A549 (cell line): ENCODE measurements around the gene CTBP1.

Experiments used
- ESRRA ChIP-seq: fragments of 150-350 bp; IDR thresholded peaks from 2 replicates; pipeline ENCODE4 v1.6.1; 2014; ENCODE audit warnings: mild to moderate bottlenecking, low read length, borderline replicate concordance
- MAFK ChIP-seq: fragments of 450-650 bp; IDR thresholded peaks from 2 replicates; pipeline ENCODE4 v1.6.1; 2014; ENCODE audit not compliant: partially characterized antibody
- RAD21 ChIP-seq, 2 experiments: fragments of >200 bp in 1 of 2; sonication (Bioruptor Twin) in 1 of 2; formaldehyde crosslinking in 1 of 2; IDR thresholded peaks in 1 of 2; conservative IDR thresholded peaks in 1 of 2; 2 replicates in 1 of 2; 3 replicates in 1 of 2; pipeline ENCODE4 v1.6.1; 2012 to 2018; ENCODE audit warnings: inconsistent platforms in 1 of 2
- RFX5 ChIP-seq: fragments of 450-650 bp; IDR thresholded peaks from 2 replicates; pipeline ENCODE4 v1.7.1; 2014; ENCODE audit warnings: antibody characterized with exemption, mild to moderate bottlenecking, moderate library complexity
- RNF2 ChIP-seq: fragments of 200-600 bp; sonication (generic); IDR thresholded peaks from 2 replicates; pipeline ENCODE4 v1.6.1; 2016; ENCODE audit warnings: low read depth, mild to moderate bottlenecking, antibody characterized with exemption, moderate library complexity, borderline replicate concordance
- TF ChIP-seq, protein P1 (sequence below): fragments of >200 bp; sonication (Bioruptor Twin); formaldehyde crosslinking; IDR thresholded peaks from 3 replicates; pipeline ENCODE4 v1.5.1; 2016

- no peak for TF ChIP-seq RFX5
- TF ChIP-seq ESRRA: no peak
- no peak for TF ChIP-seq RAD21 (conservative IDR thresholded peaks at IDR 0.05 in 1 of 2, IDR thresholded peaks at IDR 0.05 in 1 of 2)
- TF ChIP-seq MAFK: no peak
- TF ChIP-seq RNF2: no peak
- TF ChIP-seq, protein P1, sequence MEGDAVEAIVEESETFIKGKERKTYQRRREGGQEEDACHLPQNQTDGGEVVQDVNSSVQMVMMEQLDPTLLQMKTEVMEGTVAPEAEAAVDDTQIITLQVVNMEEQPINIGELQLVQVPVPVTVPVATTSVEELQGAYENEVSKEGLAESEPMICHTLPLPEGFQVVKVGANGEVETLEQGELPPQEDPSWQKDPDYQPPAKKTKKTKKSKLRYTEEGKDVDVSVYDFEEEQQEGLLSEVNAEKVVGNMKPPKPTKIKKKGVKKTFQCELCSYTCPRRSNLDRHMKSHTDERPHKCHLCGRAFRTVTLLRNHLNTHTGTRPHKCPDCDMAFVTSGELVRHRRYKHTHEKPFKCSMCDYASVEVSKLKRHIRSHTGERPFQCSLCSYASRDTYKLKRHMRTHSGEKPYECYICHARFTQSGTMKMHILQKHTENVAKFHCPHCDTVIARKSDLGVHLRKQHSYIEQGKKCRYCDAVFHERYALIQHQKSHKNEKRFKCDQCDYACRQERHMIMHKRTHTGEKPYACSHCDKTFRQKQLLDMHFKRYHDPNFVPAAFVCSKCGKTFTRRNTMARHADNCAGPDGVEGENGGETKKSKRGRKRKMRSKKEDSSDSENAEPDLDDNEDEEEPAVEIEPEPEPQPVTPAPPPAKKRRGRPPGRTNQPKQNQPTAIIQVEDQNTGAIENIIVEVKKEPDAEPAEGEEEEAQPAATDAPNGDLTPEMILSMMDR: no peak
Measured at GRCh38 chr4:1179089-1179441, 69.9 kb downstream of the CTBP1 start.
